Naive thymus-derived CD4-positive, alpha-beta T cell (primary cell): ENCODE results near the gene KIF24. TPM values are rescaled to one million over a fixed set of nuclear protein-coding genes. Genes with fewer than 3 reads are reported as not detected.
A peak's percentile ranks its signal among the peaks of the same experiment; 100 is the strongest.

Experiments used
- ATAC-seq: fragments of 150-1000 bp; cut with Tn5 transposase; 2 replicates; pipeline ENCODE4 v1.10.0; 2021; ENCODE audit warnings: mild to moderate bottlenecking, moderate library complexity
- CTCF ChIA-PET: fragments of 350-600 bp; sonication (Branson Sonifier 250); formaldehyde crosslinking; loops from one replicate; lab custom pipeline; 2021; ENCODE audit warnings: antibody characterized with exemption; lab: Charles Lee
- POLR2A ChIA-PET: fragments of 350-600 bp; sonication (Branson Sonifier 250); formaldehyde crosslinking; loops from one replicate; lab custom pipeline; 2021; ENCODE audit warnings: antibody characterized with exemption, inconsistent platforms; lab: Charles Lee
- DNase-seq, 9 donors: peaks; one replicate each; pipeline versions ENCODE4 v3.0.0 to v3.0.0-alpha.2; 2020 to 2022; ENCODE audit warnings: mixed read lengths in 1 of 9
- H3K27ac ChIP-seq: one replicate; pipeline ENCODE4 v1.7.0; 2013; ENCODE audit warnings: mild to moderate bottlenecking, low read depth, low read length, moderate library complexity
- H3K27me3 ChIP-seq, 2 donors: one replicate each; pipeline ENCODE4 v1.7.0; 2013; ENCODE audit warnings: low read length in 2 of 2, mild to moderate bottlenecking in 2 of 2, moderate library complexity in 2 of 2; ENCODE audit not compliant: control insufficient read depth in 2 of 2, insufficient read depth in 2 of 2
- H3K36me3 ChIP-seq, 3 experiments: 1 replicate in 2 of 3; 2 replicates in 1 of 3; pipeline ENCODE4 v1.7.0; 2013; ENCODE audit warnings: low read length in 3 of 3, mild to moderate bottlenecking in 3 of 3, moderate library complexity in 1 of 3; ENCODE audit not compliant: insufficient read depth in 3 of 3, control insufficient read depth in 2 of 3
- H3K4me1 ChIP-seq, 2 donors: one replicate each; pipeline ENCODE4 v1.7.0; 2013; ENCODE audit warnings: low read length in 2 of 2, mild to moderate bottlenecking in 2 of 2, moderate library complexity in 1 of 2; ENCODE audit not compliant: control insufficient read depth in 2 of 2, insufficient read depth in 2 of 2
- H3K4me3 ChIP-seq: 2 replicates; pipeline ENCODE4 v1.7.0; 2013; ENCODE audit warnings: mild to moderate bottlenecking, low read length
- H3K9me3 ChIP-seq, 3 experiments: 1 replicate in 2 of 3; 2 replicates in 1 of 3; pipeline ENCODE4 v1.7.0; 2013; ENCODE audit warnings: low read length in 3 of 3; ENCODE audit not compliant: control insufficient read depth in 2 of 3
- H3K27ac Mint-ChIP-seq, 9 donors: one replicate each; pipeline ENCODE4 v1.8.0; 2020 to 2022; ENCODE audit warnings: mixed read lengths in 9 of 9, mild to moderate bottlenecking in 8 of 9, moderate library complexity in 5 of 9, inconsistent platforms in 2 of 9
- H3K27me3 Mint-ChIP-seq, 5 donors: one replicate each; pipeline ENCODE4 v1.8.0; 2021 to 2022; ENCODE audit warnings: mixed read lengths in 5 of 5, mild to moderate bottlenecking in 1 of 5
- H3K36me3 Mint-ChIP-seq, 5 donors: one replicate each; pipeline ENCODE4 v1.8.0; 2020 to 2022; ENCODE audit warnings: mixed read lengths in 5 of 5, mild to moderate bottlenecking in 3 of 5, inconsistent platforms in 1 of 5
- H3K4me1 Mint-ChIP-seq, 7 donors: one replicate each; pipeline ENCODE4 v1.8.0; 2020 to 2022; ENCODE audit warnings: mixed read lengths in 7 of 7, mild to moderate bottlenecking in 3 of 7, inconsistent platforms in 1 of 7
- H3K4me3 Mint-ChIP-seq, 10 donors: one replicate each; pipeline ENCODE4 v1.8.0; 2020 to 2022; ENCODE audit warnings: mild to moderate bottlenecking in 10 of 10, mixed read lengths in 10 of 10, moderate library complexity in 6 of 10, inconsistent platforms in 2 of 10
- H3K9me3 Mint-ChIP-seq, 11 donors: one replicate each; pipeline ENCODE4 v1.8.0; 2020 to 2022; ENCODE audit warnings: mixed read lengths in 11 of 11, mild to moderate bottlenecking in 4 of 11, inconsistent platforms in 1 of 11, moderate library complexity in 1 of 11
- intact Hi-C, 2 donors: fragments of 100-400 bp; cut with micrococcal nuclease; formaldehyde crosslinking; loops; one replicate each; pipeline ENCODE4 v1.15.1; 2023
- polyA plus RNA-seq, 2 donors: library from polyadenylated mRNA; unstranded; fragments of 300-500 nt; fragmentation: Illumina TruSeq; gene quantifications; one replicate each; pipeline ENCODE4 v1.2.3, GENCODE V29; 2021
- total RNA-seq, 6 experiments: library from RNA in 5 of 6; stranded (reverse) in 5 of 6; gene quantifications; 1 replicate in 5 of 6; 2 replicates in 1 of 6; pipeline ENCODE4 v1.2.3 and lab custom pipeline; 2021 to 2026

The KIF24 gene
- total and polyA plus RNA-seq, 7 experiments from 2014 or later: 0.11 to 6.0 (median 0.23) TPM

- CTCF ChIA-PET: interaction anchor here (5.2 kb wide), 1 partner anchor 44 kb away, joined by 39 read pairs; no protein-coding TSS in a partner anchor
- peak overlapping the region; percentile 14 to 92 (median 81) for H3K27ac Mint-ChIP-seq
- no peaks in the 10 kb centered on the region for H3K27me3 ChIP-seq
- H3K9me3 ChIP-seq: no peaks in the 10 kb centered on the region
- peaks cover 20 to 41% (median 38%) of the 10 kb centered on the region in 7 donors for H3K4me1 Mint-ChIP-seq
- H3K4me1 ChIP-seq: peaks cover 16 to 18% of the 10 kb centered on the region in 2 donors
- peak overlapping the region; percentile 82 for H3K4me3 ChIP-seq
- H3K27me3 Mint-ChIP-seq: peaks cover 0 to 2% (median 0%) of the 10 kb centered on the region in 5 donors
- POLR2A ChIA-PET: interaction anchor here (0.7 to 6.1 kb wide), 6 partner anchors 26 to 364 kb away, joined by 3 to 62 read pairs (median 3); partner anchors contain the start of gene DCTN3
- no peaks in the 10 kb centered on the region for H3K36me3 ChIP-seq
- intact Hi-C loops: loop anchor here (1.0 to 10.0 kb wide), 14 partner anchors 27 to 1824 kb away; partner anchors contain the start of genes APTX (in 1 of the 2), CLTA (in 1 of the 2), DCAF12 (in 1 of the 2) and HINT2 (in 1 of the 2)
- DNase-seq: peak; percentile 26 to 55 (median 39)
- H3K36me3 Mint-ChIP-seq: peaks cover 0 to 5% (median 3%) of the 10 kb centered on the region in 5 donors
- ATAC-seq: peak; percentile 16
- peaks cover 0 to 2% (median 0%) of the 10 kb centered on the region in 11 donors for H3K9me3 Mint-ChIP-seq
- H3K27ac ChIP-seq: peak overlapping the region; percentile 57
- peak overlapping the region; percentile 78 to 94 (median 91) for H3K4me3 Mint-ChIP-seq
These were observed 47.0 kb upstream of the KIF24 start for GRCh38 chr9:34375901-34376595.

GRCh38 chr9:34374905-34375552 is 46.0 kb upstream of the KIF24 start:
- H3K4me1 ChIP-seq: peaks cover 10% of the 10 kb centered on the region in 2 donors
- CTCF ChIA-PET: interaction anchor here (1.7 kb wide), 1 partner anchor 40 kb away, joined by 5 read pairs; no protein-coding TSS in a partner anchor
- Mint-ChIP-seq H3K27me3 (no peaks in the 10 kb centered on the region), H3K36me3 (peaks cover 0 to 10% (median 4%) of the 10 kb centered on the region in 5 donors), H3K4me1 (peaks cover 18 to 34% (median 29%) of the 10 kb centered on the region in 7 donors), H3K9me3 (peaks cover 0 to 2% (median 0%) of the 10 kb centered on the region in 11 donors), H3K27ac (peak overlapping the region in 6 of 9 donors; percentile 14 to 92 (median 68)), H3K4me3 (peak overlapping the region; percentile 56 to 94 (median 90))
- no peaks in the 10 kb centered on the region for H3K36me3 ChIP-seq
- POLR2A ChIA-PET: interaction anchor here (1.1 to 6.1 kb wide), 4 partner anchors 25 to 245 kb away, joined by 3 to 62 read pairs (median 3); partner anchors contain the start of gene DCTN3
- DNase-seq (no peak), ATAC-seq (no peak)
- H3K27ac ChIP-seq: no peak overlapping the region
- H3K4me3 ChIP-seq: no peak overlapping the region
- H3K9me3 ChIP-seq: no peaks in the 10 kb centered on the region
- intact Hi-C loops: loop anchor here (5.0 to 10.0 kb wide), 6 partner anchors 453 to 1823 kb away; partner anchors contain the start of genes CLTA (in 1 of the 2), HINT2 (in 1 of the 2), NFX1 (in 1 of the 2) and SMIM27 (in 1 of the 2)
- no peaks in the 10 kb centered on the region for H3K27me3 ChIP-seq

- intact Hi-C loops: loop anchor here in 1 of 2 donors (10.0 kb wide), 2 partner anchors 1080 to 1440 kb away; partner anchors contain the start of genes HINT2, NFX1 and SPAG8
- ChIA-PET POLR2A (interaction anchor here (1.3 kb wide), 1 partner anchor 35 kb away, joined by 3 read pairs; no protein-coding TSS in a partner anchor), CTCF (interaction anchor here (0.6 to 1.7 kb wide), 3 partner anchors 15 to 42 kb away, joined by 3 to 5 read pairs (median 5); no protein-coding TSS in a partner anchor)
- Histone ChIP-seq H3K36me3 (no peaks in the 10 kb centered on the region), H3K27ac (no peak overlapping the region), H3K4me3 (no peak overlapping the region), H3K9me3 (no peaks in the 10 kb centered on the region), H3K4me1 (peaks cover 6 to 7% of the 10 kb centered on the region in 2 donors), H3K27me3 (no peaks in the 10 kb centered on the region)
- peaks cover 0 to 12% (median 5%) of the 10 kb centered on the region in 5 donors for H3K36me3 Mint-ChIP-seq
- no peak overlapping the region for H3K4me3 Mint-ChIP-seq
- H3K27ac Mint-ChIP-seq: peak overlapping the region in 5 of 9 donors; percentile 2 to 23 (median 12)
- H3K27me3 Mint-ChIP-seq: no peaks in the 10 kb centered on the region
- peaks cover 0 to 2% (median 0%) of the 10 kb centered on the region in 11 donors for H3K9me3 Mint-ChIP-seq
- no peak for DNase-seq
- H3K4me1 Mint-ChIP-seq: peaks cover 14 to 27% (median 22%) of the 10 kb centered on the region in 7 donors
- ATAC-seq: no peak
These were observed 45.3 kb upstream of the KIF24 start for GRCh38 chr9:34374339-34374738.

GRCh38 chr9:34373749-34374148 is 44.7 kb upstream of the KIF24 start:
- Mint-ChIP-seq H3K4me3 (no peak overlapping the region), H3K27me3 (no peaks in the 10 kb centered on the region), H3K36me3 (peaks cover 0 to 16% (median 7%) of the 10 kb centered on the region in 5 donors), H3K27ac (peak overlapping the region in 2 of 9 donors; percentile 1 to 23), H3K4me1 (peaks cover 12 to 23% (median 19%) of the 10 kb centered on the region in 7 donors), H3K9me3 (peaks cover 0 to 2% (median 0%) of the 10 kb centered on the region in 11 donors)
- H3K4me3 ChIP-seq: no peak overlapping the region
- no peaks in the 10 kb centered on the region for H3K9me3 ChIP-seq
- no peak for ATAC-seq
- intact Hi-C loops: loop anchor here in 1 of 2 donors (10.0 kb wide), 2 partner anchors 1079 to 1441 kb away; partner anchors contain the start of genes HINT2, NFX1 and SPAG8
- POLR2A ChIA-PET: interaction anchor here (1.3 kb wide), 1 partner anchor 35 kb away, joined by 3 read pairs; no protein-coding TSS in a partner anchor
- no peak for DNase-seq
- H3K4me1 ChIP-seq: peaks cover 4 to 6% of the 10 kb centered on the region in 2 donors
- no peak overlapping the region for H3K27ac ChIP-seq
- H3K36me3 ChIP-seq: no peaks in the 10 kb centered on the region
- CTCF ChIA-PET: interaction anchor here (1.6 to 1.7 kb wide), 2 partner anchors 39 to 41 kb away, joined by 5 read pairs; no protein-coding TSS in a partner anchor
- no peaks in the 10 kb centered on the region for H3K27me3 ChIP-seq

- Histone ChIP-seq H3K9me3 (no peaks in the 10 kb centered on the region), H3K4me3 (no peak overlapping the region), H3K36me3 (no peaks in the 10 kb centered on the region), H3K27ac (no peak overlapping the region), H3K27me3 (no peaks in the 10 kb centered on the region), H3K4me1 (peaks cover 4 to 6% of the 10 kb centered on the region in 2 donors)
- POLR2A ChIA-PET: no interaction called here
- DNase-seq (no peak), ATAC-seq (no peak)
- Mint-ChIP-seq H3K27ac (no peak overlapping the region), H3K27me3 (no peaks in the 10 kb centered on the region), H3K4me3 (no peak overlapping the region), H3K4me1 (peaks cover 7 to 21% (median 16%) of the 10 kb centered on the region in 7 donors), H3K9me3 (peaks cover 0 to 3% (median 0%) of the 10 kb centered on the region in 11 donors), H3K36me3 (peaks cover 0 to 21% (median 13%) of the 10 kb centered on the region in 5 donors)
- intact Hi-C loops: loop anchor here in 1 of 2 donors (10.0 kb wide), 2 partner anchors 1078 to 1442 kb away; partner anchors contain the start of genes HINT2, NFX1 and SPAG8
- CTCF ChIA-PET: interaction anchor here (1.6 kb wide), 1 partner anchor 40 kb away, joined by 5 read pairs; no protein-coding TSS in a partner anchor
These were observed 43.5 kb upstream of the KIF24 start for GRCh38 chr9:34372467-34373011.
